ENCODE results near the gene TBX2. TPM values are rescaled to one million over a fixed set of nuclear protein-coding genes. Genes with fewer than 3 reads are reported as not detected.
"Not testable (repeated sequence)": the region's sequence is repeated elsewhere in the genome, so short reads cannot be mapped to it uniquely, and the experiment has no call there.

The TBX2 gene
- total RNA-seq, 1 experiment from 2014 or later = 5.6 TPM

DNA sequence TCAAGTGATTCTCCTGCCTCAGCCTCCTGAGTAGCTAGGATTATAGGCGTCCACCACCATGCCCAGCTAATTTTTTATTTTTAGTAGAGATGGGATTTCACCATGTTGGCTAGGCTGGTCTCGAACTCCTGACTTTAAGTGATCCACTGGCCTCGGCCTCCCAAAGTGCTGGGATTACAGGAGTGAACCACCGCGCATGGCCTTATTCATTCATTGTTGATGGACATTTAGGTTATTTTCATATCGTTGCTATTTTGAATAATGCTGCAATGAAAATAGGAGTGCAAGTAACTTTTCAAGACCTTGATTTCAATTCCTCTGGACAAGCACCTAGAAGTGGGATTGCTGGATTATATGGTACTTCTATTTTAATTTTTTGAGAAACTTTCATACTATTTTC lies 30.2 kb downstream of the TBX2 start:
- DNase-seq (ENCODE audit: low read depth) = not testable (repeated sequence)

GRCh38 chr17:61431594-61432311 lies 32.1 kb downstream of the TBX2 start:
- peak; percentile 34 for DNase-seq (ENCODE audit: low read depth)

DNA sequence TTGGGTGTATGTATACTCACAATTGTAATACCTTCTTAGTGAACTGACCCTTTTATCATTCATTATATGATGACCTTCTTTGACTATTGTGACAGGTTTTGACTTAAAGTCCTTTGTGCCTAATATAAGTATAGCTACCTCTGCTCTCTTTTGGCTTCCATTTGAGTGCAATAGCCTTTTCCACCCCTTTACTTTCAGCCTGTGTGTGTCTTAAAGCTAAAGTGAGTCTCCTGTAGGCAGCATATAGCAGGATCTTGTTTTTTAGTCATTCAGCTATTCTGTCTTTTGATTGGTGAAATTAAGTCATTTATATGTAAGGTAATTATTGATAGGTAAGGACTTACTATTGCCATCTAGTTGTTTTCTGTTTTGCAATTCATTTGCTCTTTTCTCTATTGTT lies 36.6 kb downstream of the TBX2 start:
- DNase-seq (ENCODE audit: low read depth) = no peak

DNA sequence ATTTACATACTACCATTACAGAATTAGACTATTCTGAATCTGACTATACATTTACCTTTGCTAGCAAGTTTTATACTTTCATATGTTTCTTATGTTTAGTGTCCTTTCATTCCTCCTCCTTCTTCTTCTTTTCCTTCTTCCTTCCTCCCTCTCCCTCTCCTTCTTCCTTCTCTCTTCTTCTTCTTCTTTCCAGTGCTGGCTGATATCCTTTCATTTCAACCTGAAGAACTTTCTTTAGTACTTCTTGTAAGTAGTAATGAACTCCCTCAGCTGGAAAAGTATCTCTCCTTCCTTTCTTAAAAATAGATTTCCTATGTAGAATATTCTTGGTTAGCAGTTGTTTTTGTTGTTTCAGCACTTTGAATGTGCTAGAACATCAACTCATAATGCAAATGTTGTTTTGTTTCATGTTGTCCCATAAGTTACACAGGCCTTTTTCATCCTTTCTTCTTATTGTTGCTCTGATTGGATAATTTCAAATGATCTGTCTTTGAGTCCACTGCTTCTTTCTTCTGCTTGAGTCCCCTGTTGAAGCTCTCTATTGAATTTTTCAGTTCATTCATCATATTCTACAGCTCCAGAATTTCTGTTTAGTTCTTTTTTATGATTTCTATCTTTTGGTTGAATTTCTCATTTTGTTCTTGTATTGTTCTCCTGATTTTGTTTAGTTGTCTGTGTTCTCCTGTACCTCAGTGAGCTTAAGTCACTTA lies 37.5 kb downstream of the TBX2 start:
- DNase-seq (ENCODE audit: low read depth) = no peak

DNA sequence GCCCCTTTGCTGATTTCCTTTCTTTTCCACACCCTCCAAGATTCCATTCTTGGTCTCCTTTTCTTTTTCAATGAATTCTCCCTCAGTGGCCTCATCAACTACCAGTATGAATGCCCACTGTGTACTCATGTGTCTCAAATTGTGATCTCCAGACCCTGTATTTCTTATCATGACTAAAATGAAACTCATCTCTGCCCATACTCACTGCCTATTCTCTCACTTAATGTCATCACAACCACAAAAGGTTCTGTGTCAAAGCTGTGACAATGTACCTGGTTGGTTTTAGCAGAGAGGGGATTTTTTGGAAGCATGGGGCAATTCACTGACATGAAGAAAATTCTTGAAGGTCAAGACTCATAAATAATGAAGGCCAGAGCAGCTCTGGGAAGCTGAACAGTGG lies 41.1 kb downstream of the TBX2 start:
- DNase-seq (ENCODE audit: low read depth) = no peak

- not testable (repeated sequence) for DNase-seq (ENCODE audit: low read depth)
Measured at GRCh38 chr17:61441507-61441906, 41.9 kb downstream of the TBX2 start.

DNA sequence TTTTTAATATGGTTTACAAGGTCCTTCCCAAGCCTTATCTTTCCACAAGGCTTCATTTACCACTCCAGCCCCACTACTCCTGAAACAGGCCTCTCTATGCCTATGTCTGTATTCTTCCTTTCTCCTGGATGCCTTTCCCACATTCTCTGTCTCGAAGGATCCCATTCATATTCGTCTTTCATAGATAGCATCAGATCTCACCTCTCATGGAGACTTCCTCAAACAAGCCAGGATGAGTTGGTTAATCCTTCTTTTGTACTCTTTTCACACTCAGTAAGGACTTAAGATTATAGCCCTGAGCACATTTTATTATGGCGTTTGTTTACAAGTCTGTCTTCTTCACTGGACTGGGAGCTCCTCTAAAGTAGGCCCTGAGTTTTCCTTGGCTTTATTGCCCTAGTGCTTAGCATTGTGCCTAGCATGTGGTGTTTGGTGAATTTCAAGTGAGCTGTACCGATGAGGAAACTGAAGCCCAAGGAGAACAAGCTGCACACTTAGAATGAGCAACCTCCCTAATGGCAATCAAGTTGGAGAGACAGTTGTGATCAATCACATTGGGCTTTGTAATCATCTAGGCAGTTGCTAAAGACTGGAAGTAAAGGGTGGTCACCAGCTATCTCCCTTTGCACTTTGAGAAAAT lies 42.6 kb downstream of the TBX2 start:
- no peak for DNase-seq (ENCODE audit: low read depth)

GRCh38 chr17:61442878-61443474 lies 43.3 kb downstream of the TBX2 start:
- DNase-seq (ENCODE audit: low read depth) = no peak

DNA sequence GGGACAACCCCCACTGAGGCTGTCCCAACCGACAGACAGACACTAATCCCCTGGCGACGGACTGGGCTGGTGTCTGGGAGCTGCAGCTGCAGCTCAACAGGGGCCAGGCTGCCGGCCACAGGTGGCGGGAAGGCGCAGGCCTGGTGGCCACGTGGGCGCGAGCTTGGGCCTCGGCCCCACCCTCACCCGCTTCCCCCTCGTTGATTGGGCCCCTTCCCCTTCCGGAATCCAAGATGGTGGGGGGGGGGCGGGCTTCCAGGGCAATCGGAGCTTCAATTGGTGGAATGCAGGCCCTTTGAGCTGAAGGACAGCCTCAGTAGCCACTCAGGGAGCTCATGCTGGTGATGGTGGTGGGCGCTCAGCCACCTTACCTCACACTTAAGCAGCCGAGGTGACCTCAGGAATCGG lies 43.8 kb downstream of the TBX2 start:
- no peak for DNase-seq (ENCODE audit: low read depth)

- DNase-seq (ENCODE audit: low read depth) = no peak
Measured at GRCh38 chr17:61444075-61444474, 44.4 kb downstream of the TBX2 start.

DNA sequence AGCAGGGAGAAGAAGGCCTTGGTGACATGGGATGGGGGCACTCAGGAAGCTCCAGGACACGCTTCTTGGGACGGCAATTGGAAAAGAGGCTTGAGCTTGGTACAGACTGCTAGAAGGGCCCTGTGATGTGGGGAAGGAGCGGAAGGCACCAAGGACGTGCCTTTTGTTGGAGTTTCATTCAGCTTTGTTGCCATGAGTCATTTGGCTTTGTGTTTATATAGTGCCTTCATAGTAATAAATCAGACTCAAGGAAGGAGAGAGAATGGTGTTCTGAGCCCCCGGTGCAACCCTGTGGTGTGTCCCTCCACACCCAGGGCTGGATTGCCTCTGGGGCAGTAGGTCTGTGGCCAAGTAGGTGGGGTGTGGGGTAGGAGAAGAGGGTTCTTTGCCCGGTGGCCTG lies 45.2 kb downstream of the TBX2 start:
- no peak for DNase-seq (ENCODE audit: low read depth)

DNA sequence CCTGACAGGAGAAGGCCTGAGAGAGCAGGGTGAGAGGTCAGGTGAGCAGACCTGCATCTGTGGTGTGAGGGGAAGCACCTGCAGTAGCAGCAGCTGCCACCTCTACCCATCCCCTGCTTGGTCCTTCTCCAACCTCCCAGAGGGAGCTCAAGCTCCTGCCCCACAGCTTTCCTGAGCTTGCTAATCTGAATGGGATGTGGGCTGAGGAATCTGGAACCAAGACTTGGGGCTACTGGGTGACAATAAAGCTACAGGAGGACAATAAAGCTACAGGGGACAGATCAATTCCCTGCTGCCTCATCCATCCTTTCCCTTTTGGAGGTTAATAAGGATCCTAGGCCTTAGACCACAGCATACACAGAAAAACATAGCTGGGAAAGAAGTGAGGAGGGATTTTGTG lies 47.7 kb downstream of the TBX2 start:
- DNase-seq (ENCODE audit: low read depth) = no peak

DNA sequence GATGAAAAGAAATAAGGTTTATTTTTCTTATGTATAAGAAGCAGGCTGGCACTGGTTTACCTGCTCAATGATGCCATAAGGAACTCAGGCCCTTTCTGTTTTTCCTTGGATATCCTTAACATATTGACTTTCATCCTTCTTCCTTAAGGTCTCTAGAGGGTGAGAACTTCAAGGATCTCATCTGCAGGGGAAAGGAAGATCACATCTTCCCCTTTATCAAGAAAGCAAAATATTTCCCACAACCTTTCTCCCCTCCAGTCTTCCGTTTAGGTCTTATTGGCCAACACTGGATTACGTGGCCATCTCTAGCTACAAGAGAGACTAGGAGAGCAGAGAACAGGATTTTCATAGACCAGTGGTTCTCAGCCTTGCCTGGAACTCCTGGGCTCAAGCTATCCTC lies 48.4 kb downstream of the TBX2 start:
- DNase-seq (ENCODE audit: low read depth) = no peak

- not testable (repeated sequence) for DNase-seq (ENCODE audit: low read depth)
Measured at GRCh38 chr17:61449140-61449539, 49.5 kb downstream of the TBX2 start.

GRCh38 chr17:61449707-61450640 lies 50.3 kb downstream of the TBX2 start:
- DNase-seq (ENCODE audit: low read depth) = no peak

DNA sequence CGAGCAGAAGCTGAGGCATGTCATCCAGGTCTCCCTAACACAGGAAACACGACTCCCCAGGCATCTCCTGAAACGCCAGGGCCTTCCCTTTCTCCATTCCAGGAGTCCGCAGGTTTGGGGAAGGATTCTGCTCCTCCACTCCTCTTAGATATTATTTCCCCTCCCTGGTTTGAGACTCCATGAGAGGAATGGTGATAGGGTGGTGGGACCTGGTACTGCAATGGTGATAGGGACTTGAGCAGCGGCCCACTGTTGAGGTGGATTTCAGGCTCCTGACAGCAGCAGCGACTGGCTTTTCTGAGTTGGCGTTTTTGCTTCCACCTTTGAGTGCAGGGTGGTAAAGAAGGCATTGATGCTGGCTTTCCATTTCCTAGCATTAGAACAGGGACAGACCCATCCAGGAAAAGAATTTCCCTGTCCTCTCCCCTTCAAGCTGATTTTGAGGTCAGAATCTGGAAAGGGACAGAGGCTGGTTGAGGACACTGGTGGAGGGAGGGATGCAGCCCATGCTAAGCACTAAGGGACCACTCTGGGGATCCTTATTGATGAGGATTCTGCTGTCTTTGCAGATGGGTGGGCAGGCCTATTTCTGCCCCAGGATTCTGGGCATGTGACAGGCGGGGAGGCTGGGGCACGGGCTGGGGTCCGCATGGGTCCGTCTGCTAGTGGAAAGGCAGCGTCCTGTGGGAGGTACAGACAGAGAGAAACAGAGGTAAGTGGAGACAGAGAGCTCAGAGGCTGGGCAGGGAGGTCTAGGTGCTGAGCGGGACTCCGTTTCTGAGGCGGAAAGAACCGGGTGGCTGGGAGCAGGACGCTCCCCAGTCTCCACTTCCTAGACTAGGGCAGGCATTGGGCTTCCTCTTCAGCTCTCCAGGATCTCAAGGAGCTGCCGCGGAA lies 51.2 kb downstream of the TBX2 start:
- no peak for DNase-seq (ENCODE audit: low read depth)

DNA sequence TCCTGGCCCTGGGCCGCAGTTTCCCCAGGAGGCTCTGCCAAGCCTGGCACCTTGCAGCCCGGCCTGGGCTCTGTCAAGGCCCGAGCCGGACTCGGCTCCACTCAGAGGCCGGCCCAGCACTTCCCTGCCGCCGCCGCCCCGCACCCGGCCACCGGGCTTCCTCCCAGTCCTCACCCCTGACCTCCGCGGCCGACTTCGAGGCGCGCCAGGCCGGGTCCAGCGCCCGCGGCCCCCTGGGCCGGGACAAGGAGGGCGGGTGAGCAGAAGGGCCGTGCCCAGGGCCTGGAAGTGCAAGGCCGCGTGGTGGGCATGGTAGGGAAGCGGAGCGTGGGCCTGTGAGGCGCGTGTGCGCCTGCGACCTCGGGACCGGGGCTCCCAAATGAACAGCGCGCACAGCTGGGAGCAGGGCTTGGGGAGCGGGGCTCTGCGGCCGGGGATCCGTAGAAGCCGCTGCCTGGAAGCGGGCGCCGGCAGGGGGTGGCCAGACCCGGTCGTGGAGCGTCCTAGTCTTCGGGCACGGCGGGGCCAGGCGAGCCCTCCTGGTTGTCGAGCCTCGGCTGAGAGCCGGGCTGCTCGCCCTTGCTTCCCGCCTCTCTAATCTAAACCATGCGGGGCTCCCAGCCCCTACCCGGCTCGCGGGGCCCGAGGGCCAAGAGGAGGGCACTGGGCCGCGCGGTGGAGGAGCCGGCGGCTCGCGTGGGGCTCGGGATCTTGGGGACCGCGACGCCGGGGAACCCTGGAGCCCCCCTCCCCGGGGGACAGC lies 52.1 kb downstream of the TBX2 start:
- no peak for DNase-seq (ENCODE audit: low read depth)

DNA sequence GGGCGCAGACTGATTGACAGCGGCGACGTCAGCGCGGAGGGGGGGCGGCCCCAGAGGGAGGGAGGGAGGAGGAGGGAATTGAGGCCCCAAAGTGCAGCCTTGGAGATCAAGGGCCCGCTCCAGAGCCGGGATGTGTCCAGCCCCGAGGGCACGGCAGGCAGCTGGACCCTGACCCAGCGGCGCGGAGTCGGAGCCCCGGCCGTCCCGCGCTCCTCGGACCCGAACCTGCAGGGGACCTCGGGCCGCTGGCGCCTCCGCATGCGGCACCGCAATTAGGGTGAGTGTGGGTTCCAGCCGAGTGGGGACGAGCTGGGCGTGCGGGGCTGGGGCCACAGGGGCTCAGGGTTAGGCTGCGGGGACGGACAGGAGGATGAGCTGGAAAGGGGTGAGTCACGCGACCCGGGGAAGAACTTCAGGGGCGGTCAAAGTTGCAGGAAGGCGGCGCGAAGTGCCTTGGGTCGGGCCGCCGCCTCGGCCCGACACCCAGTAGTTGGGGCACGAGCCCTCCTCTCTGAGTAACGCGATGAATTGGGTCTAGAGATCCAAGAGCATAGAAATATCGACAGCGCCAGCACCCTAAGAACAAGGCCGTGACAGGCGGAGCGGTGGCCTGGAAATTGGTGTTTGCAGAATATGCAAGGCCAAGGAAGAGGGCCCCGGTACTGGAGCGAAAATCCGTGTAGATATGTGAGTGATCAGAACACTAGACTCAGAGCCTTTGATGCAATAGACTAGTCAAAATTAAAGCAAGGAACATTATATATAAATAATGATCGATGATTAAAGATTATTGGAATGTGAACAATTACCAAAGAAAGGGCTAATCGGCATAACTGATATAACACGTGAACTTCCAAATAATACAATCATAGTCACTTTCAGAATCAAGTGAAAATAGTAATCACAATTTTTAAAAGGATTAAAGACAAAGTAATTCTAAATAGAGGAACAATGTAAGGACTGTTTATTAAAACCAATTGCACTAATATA lies 53.0 kb downstream of the TBX2 start, which contains the start of gene TBX4:
Gene TBX4, plus strand, starts transcription at position 122 of the 990 bp plus-strand sequence. CDS start 4,069 bp downstream, outside the sequence.
- DNase-seq (ENCODE audit: low read depth) = no peak
